ENCODE measurements around the gene IQSEC1. TPM values are rescaled to one million over a fixed set of nuclear protein-coding genes. Genes with fewer than 3 reads are reported as not detected.

Gene IQSEC1
- polyA plus RNA-seq, 3 donors = 17.7 to 61.7 (median 30.3) TPM

- intact Hi-C loops (cut with micrococcal nuclease) = loop anchor here in 1 of 2 donors (10.0 kb wide), 1 partner anchor 46 kb away; no protein-coding TSS in a partner anchor
- Mint-ChIP-seq H3K27ac (peak overlapping the region in 3 of 7 donors; percentile 26 to 63 (median 47)), H3K9me3 (peaks cover 0 to 8% (median 0%) of the 10 kb centered on the region in 7 donors), H3K27me3 (ENCODE audit: low read depth in 3 of 3) (peaks cover 9 to 11% (median 9%) of the 10 kb centered on the region in 3 donors), H3K4me3 (no peak overlapping the region), H3K36me3 (peaks cover 0 to 3% of the 10 kb centered on the region in 2 donors), H3K4me1 (peaks cover 21% of the 10 kb centered on the region)
- H3K9me3 ChIP-seq (replicated peaks in 1 of 2; ENCODE audit: control insufficient read depth in 1 of 2, insufficient read depth in 1 of 2, low read length in 2 of 2) = no peaks in the 10 kb centered on the region
- H3K9ac ChIP-seq (ENCODE audit: insufficient read depth, low read length, poor library complexity, severe bottlenecking) = no peak overlapping the region
- DNase-seq = peak; percentile 69 to 82 (median 80)
- no peak overlapping the region for H3K27ac ChIP-seq (ENCODE audit: low read depth in 1 of 2, low read length in 2 of 2)
- no peak overlapping the region for H3K4me3 ChIP-seq (replicated peaks in 1 of 3; ENCODE audit: low read depth in 2 of 3, low read length in 3 of 3)
- no peaks in the 10 kb centered on the region for H3K27me3 ChIP-seq (ENCODE audit: control insufficient read depth in 2 of 2, insufficient read depth in 2 of 2, low read length in 2 of 2)
- peaks cover 17 to 19% of the 10 kb centered on the region in 2 donors for H3K4me1 ChIP-seq (ENCODE audit: control insufficient read depth in 1 of 2, insufficient read depth in 2 of 2, low read length in 2 of 2)
- TF ChIP-seq CTCF (IDR thresholded peaks at IDR 0.05) = no peak
- no peaks in the 10 kb centered on the region for H4K20me1 ChIP-seq (ENCODE audit: insufficient read depth, low read length)
- no peaks in the 10 kb centered on the region for H3K36me3 ChIP-seq (replicated peaks in 1 of 2; ENCODE audit: control insufficient read depth in 1 of 2, insufficient read depth in 2 of 2, low read length in 2 of 2)
- H2AFZ ChIP-seq (ENCODE audit: insufficient read depth, low read depth, low read length, poor library complexity, severe bottlenecking) = no peak overlapping the region
- WGBS (ENCODE audit: insufficient coverage) = 57% methylated on average over 12 of the region's 12 CpGs
- no peak overlapping the region for H3K4me2 ChIP-seq (replicated peaks; ENCODE audit: extremely low read depth, low read length, poor library complexity, severe bottlenecking)
- H3K79me2 ChIP-seq (ENCODE audit: insufficient read depth, low read length) = no peaks in the 10 kb centered on the region
These were observed 32.7 kb downstream of the IQSEC1 start for GRCh38 chr3:13040361-13041074.

- Histone ChIP-seq H2AFZ (ENCODE audit: insufficient read depth, low read depth, low read length, poor library complexity, severe bottlenecking) (no peak overlapping the region), H3K9me3 (replicated peaks in 1 of 2; ENCODE audit: control insufficient read depth in 1 of 2, insufficient read depth in 1 of 2, low read length in 2 of 2) (no peaks in the 10 kb centered on the region), H3K4me2 (replicated peaks; ENCODE audit: extremely low read depth, low read length, poor library complexity, severe bottlenecking) (no peak overlapping the region), H3K79me2 (ENCODE audit: insufficient read depth, low read length) (no peaks in the 10 kb centered on the region), H3K4me1 (ENCODE audit: control insufficient read depth in 1 of 2, insufficient read depth in 2 of 2, low read length in 2 of 2) (peaks cover 9 to 10% of the 10 kb centered on the region in 2 donors), H3K27ac (ENCODE audit: low read depth in 1 of 2, low read length in 2 of 2) (no peak overlapping the region), H3K27me3 (ENCODE audit: control insufficient read depth in 2 of 2, insufficient read depth in 2 of 2, low read length in 2 of 2) (no peaks in the 10 kb centered on the region), H3K9ac (ENCODE audit: insufficient read depth, low read length, poor library complexity, severe bottlenecking) (no peak overlapping the region), H3K4me3 (replicated peaks in 1 of 3; ENCODE audit: low read depth in 2 of 3, low read length in 3 of 3) (no peak overlapping the region), H4K20me1 (ENCODE audit: insufficient read depth, low read length) (no peaks in the 10 kb centered on the region), H3K36me3 (replicated peaks in 1 of 2; ENCODE audit: control insufficient read depth in 1 of 2, insufficient read depth in 2 of 2, low read length in 2 of 2) (no peaks in the 10 kb centered on the region)
- intact Hi-C loops (cut with micrococcal nuclease) = no loop called here
- Mint-ChIP-seq H3K4me1 (peaks cover 14% of the 10 kb centered on the region), H3K9me3 (peaks cover 0 to 5% (median 0%) of the 10 kb centered on the region in 7 donors), H3K27ac (no peak overlapping the region), H3K36me3 (peaks cover 0 to 3% of the 10 kb centered on the region in 2 donors), H3K4me3 (peak overlapping the region in 1 of 2 donors; percentile 27), H3K27me3 (ENCODE audit: low read depth in 3 of 3) (peaks cover 9 to 11% (median 9%) of the 10 kb centered on the region in 3 donors)
- 84% methylated on average over 5 of the region's 14 CpGs for WGBS (ENCODE audit: insufficient coverage)
- no peak for TF ChIP-seq CTCF (IDR thresholded peaks at IDR 0.05)
- no peak for DNase-seq
These were observed 33.9 kb downstream of the IQSEC1 start for GRCh38 chr3:13039213-13039896.
